Fibroblast of upper back skin (primary cell): ENCODE data around the gene RNFT1.
"Not testable (repeated sequence)": the region's sequence is repeated elsewhere in the genome, so short reads cannot be mapped to it uniquely, and the experiment has no call there.

Experiments used
- DNase-seq: peaks from one replicate; pipeline ENCODE4 v3.0.0-alpha.2; 2013

The RNFT1 gene

GRCh38 chr17:59964482-59965328 lies at the start of gene RNFT1:
TSS of gene RNFT1 (minus strand) at chr17:59964740. CDS start at chr17:59964663, 77 bp downstream.
- DNase-seq, result peak; percentile 78

- not testable (repeated sequence) for DNase-seq
These were observed 44.8 kb upstream of the RNFT1 start for GRCh38 chr17:60009326-60009725.

- not testable (repeated sequence) for DNase-seq
These were observed 43.8 kb upstream of the RNFT1 start for GRCh38 chr17:60008377-60008776.

- no peak for DNase-seq
These were observed 41.6 kb upstream of the RNFT1 start for GRCh38 chr17:60006160-60006559.

- not testable (repeated sequence) for DNase-seq
These were observed 40.0 kb upstream of the RNFT1 start for GRCh38 chr17:60004561-60004960.

GRCh38 chr17:60002405-60002804 lies 37.9 kb upstream of the RNFT1 start:
- not testable (repeated sequence) for DNase-seq

- DNase-seq, result not testable (repeated sequence)
These were observed 32.1 kb upstream of the RNFT1 start for GRCh38 chr17:59996608-59997007.

GRCh38 chr17:59975166-59975565 lies 10.6 kb upstream of the RNFT1 start:
- not testable (repeated sequence) for DNase-seq

GRCh38 chr17:59973483-59973882 lies 8.9 kb upstream of the RNFT1 start:
- DNase-seq, result not testable (repeated sequence)

- DNase-seq, result peak; percentile 43
These were observed 8.2 kb upstream of the RNFT1 start for GRCh38 chr17:59972778-59973177.

GRCh38 chr17:59971771-59972170 lies 7.2 kb upstream of the RNFT1 start:
- not testable (repeated sequence) for DNase-seq

GRCh38 chr17:59963738-59964481 lies 630 bp downstream of the RNFT1 start:
- DNase-seq, result peak; percentile 30

- DNase-seq, result no peak
These were observed 1.7 kb downstream of the RNFT1 start for GRCh38 chr17:59962739-59963318.

- not testable (repeated sequence) for DNase-seq
These were observed 5.0 kb downstream of the RNFT1 start for GRCh38 chr17:59959574-59959973.

GRCh38 chr17:59954856-59955255 lies 9.7 kb downstream of the RNFT1 start:
- no peak for DNase-seq

- DNase-seq, result no peak
These were observed 14.5 kb downstream of the RNFT1 start for GRCh38 chr17:59950049-59950448.

- DNase-seq, result not testable (repeated sequence)
These were observed 17.2 kb downstream of the RNFT1 start for GRCh38 chr17:59947310-59947709.

GRCh38 chr17:59946433-59946832 lies 18.1 kb downstream of the RNFT1 start:
- DNase-seq, result not testable (repeated sequence)

- no peak for DNase-seq
These were observed 23.4 kb downstream of the RNFT1 start for GRCh38 chr17:59941131-59941530.

GRCh38 chr17:59940697-59941096 lies 23.8 kb downstream of the RNFT1 start:
- DNase-seq, result not testable (repeated sequence)

GRCh38 chr17:59933317-59933716 lies 31.2 kb downstream of the RNFT1 start:
- DNase-seq, result not testable (repeated sequence)

GRCh38 chr17:59930768-59931167 lies 33.8 kb downstream of the RNFT1 start:
- DNase-seq, result peak; percentile 8

GRCh38 chr17:59930121-59930520 lies 34.4 kb downstream of the RNFT1 start:
- DNase-seq, result not testable (repeated sequence)
